ENCODE data around the gene UBE2K.

GRCh38 chr4:39785083-39785482 is 87.1 kb downstream of the UBE2K start:
- no peak for TF ChIP-seq POLR2A (IDR thresholded peaks at IDR 0.05)
- no peak for TF ChIP-seq CTCF (IDR thresholded peaks at IDR 0.05)
- TF ChIP-seq POLR2AphosphoS5 (IDR thresholded peaks at IDR 0.05) = no peak
- no peak for TF ChIP-seq EP300 (IDR thresholded peaks at IDR 0.05)

Measured in stomach (tissue), 4 donors.